H1 (cell line): Measurements from ENCODE around the gene CA9. TPM values are rescaled to one million over a fixed set of nuclear protein-coding genes. Genes with fewer than 3 reads are reported as not detected.

Experiments
- ASH2L ChIP-seq: fragments of 200-600, 300-600 bp; sonication (generic); IDR thresholded peaks from one replicate; pipeline ENCODE4 v1.7.1; 2017; ENCODE audit warnings: low read length
- BACH1 ChIP-seq: IDR thresholded peaks from 2 replicates; pipeline ENCODE4 v1.6.1; 2012; ENCODE audit warnings: low read length, improper control_type of control experiment
- CHD2 ChIP-seq: IDR thresholded peaks from 2 replicates; pipeline ENCODE4 v1.6.1; 2012; ENCODE audit warnings: low read length, improper control_type of control experiment
- KDM1A ChIP-seq: fragments of 200-600, 300-600 bp; sonication (generic); IDR thresholded peaks from 2 replicates; pipeline ENCODE4 v1.7.1; 2016; ENCODE audit warnings: mild to moderate bottlenecking, low read length, borderline replicate concordance
- PHF8 ChIP-seq: fragments of 200-600 bp; sonication (generic); conservative IDR thresholded peaks from 2 replicates; pipeline ENCODE4 v1.7.1; 2012; ENCODE audit warnings: low read depth, mild to moderate bottlenecking, inconsistent platforms, low read length, moderate library complexity
- POLR2A ChIP-seq, 2 experiments: IDR thresholded peaks; 1 replicate in 1 of 2; 2 replicates in 1 of 2; pipeline ENCODE4 v1.6.1; 2011; ENCODE audit warnings: low read depth in 2 of 2, low read length in 2 of 2, mild to moderate bottlenecking in 2 of 2; ENCODE audit errors: control extremely low read depth in 1 of 2
- POLR2AphosphoS5 ChIP-seq: IDR thresholded peaks from 2 replicates; pipeline ENCODE4 v1.6.1; 2011; ENCODE audit warnings: low read depth, low read length
- RAD21 ChIP-seq, 2 experiments: IDR thresholded peaks in 1 of 2; conservative IDR thresholded peaks in 1 of 2; 2 replicates each; pipeline ENCODE4 v1.6.1; 2011; ENCODE audit warnings: low read depth in 2 of 2, low read length in 2 of 2, improper control_type of control experiment in 1 of 2, inconsistent platforms in 1 of 2, mild to moderate bottlenecking in 1 of 2, moderate library complexity in 1 of 2
- SAP30 ChIP-seq: fragments of 300-600 bp; sonication (generic); IDR thresholded peaks from 2 replicates; pipeline ENCODE4 v1.7.1; 2012; ENCODE audit warnings: low read length, moderate library complexity, mild to moderate bottlenecking, inconsistent platforms; ENCODE audit not compliant: insufficient read depth, insufficient replicate concordance
- SIX5 ChIP-seq: IDR thresholded peaks from 2 replicates; pipeline ENCODE4 v1.6.1; 2011; ENCODE audit warnings: mild to moderate bottlenecking, low read depth, low read length
- TAF1 ChIP-seq: IDR thresholded peaks from 2 replicates; pipeline ENCODE4 v1.6.1; 2011; ENCODE audit warnings: mild to moderate bottlenecking, low read depth, low read length
- TAF7 ChIP-seq: optimal IDR thresholded peaks from 2 replicates; pipeline ENCODE3; 2011; ENCODE audit warnings: low read depth, mild to moderate bottlenecking, inconsistent platforms, low read length, moderate library complexity, borderline replicate concordance
- YY1 ChIP-seq: IDR thresholded peaks from 2 replicates; pipeline ENCODE4 v1.6.1; 2011; ENCODE audit warnings: low read depth, mild to moderate bottlenecking, low read length
- polyA plus RNA-seq, 7 experiments: library from polyadenylated mRNA; depleted of rRNA in 3 of 7; stranded (reverse) in 5 of 7; unstranded in 2 of 7; fragments of >200 nt in 5 of 7; fragments of 200-250 nt in 2 of 7; gene quantifications; 1 replicate in 5 of 7; 2 replicates in 1 of 7; 4 replicates in 1 of 7; pipeline versions ENCODE4 v1.2.1 to v1.2.3, GENCODE V29; 2011 to 2013; ENCODE audit warnings: missing spikeins in 2 of 7, mixed read lengths in 2 of 7
- total RNA-seq: library from RNA; stranded (reverse); fragmentation: NEBNext Ultra II Directional; extraction: Animal tissue kit (Norgen Biotek cat#: 25700); gene quantifications from 2 replicates; pipeline ENCODE4 v1.2.1, GENCODE V29; 2021

The CA9 gene
- total and polyA plus RNA-seq, 2 of the 8 experiments (the other 6 are each of a cell fraction or from before 2014, with no cell fraction given): 1.3 to 1.8 TPM

DNA sequence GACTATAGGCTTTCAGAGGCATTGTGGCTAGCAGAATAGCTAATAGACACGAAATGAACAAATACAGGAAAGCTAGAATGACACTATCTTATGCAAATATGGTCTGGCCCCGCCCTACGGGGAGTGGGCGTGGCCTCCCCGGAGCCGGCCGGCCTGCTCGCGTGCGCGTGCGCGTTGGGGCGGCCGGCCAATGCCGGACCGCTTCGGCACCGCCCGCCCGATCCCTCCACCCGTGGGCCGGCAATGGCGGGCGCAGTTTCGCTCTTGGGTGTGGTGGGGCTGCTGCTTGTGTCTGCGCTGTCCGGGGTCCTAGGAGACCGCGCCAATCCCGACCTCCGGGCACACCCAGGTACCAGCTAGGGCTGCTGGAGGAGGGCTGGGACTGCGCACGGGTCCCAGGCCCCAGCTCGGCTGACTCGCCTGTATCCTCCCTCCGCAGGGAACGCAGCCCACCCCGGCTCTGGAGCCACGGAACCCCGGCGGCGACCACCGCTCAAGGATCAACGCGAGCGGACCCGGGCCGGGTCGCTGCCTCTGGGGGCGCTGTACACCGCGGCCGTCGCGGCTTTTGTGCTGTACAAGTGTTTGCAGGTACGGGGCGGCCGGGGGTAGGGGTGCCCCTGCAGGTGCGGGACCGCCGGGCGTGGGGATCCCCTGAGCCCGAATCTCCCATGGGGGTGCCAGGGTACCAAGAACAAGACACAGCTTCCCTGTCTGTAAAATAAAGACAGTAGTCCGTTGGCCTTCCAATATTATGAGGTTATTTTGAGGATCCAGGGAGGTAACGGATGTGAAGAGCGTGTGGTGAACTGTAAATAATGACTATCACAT is 15.4 kb upstream of the CA9 start, which contains the start of gene CCDC107 (continued):
- TF ChIP-seq PHF8: peak; percentile 95
- TF ChIP-seq TAF1: peak; percentile 65; the same call in 1 of the 2 replicates
- peak; percentile 71 for TF ChIP-seq BACH1
- TF ChIP-seq POLR2A (IDR thresholded peaks at IDR 0.05; ENCODE audit: control extremely low read depth in 1 of 2, low read depth in 2 of 2, low read length in 2 of 2): peak; percentile 76 to 77
- peak; percentile 43 for TF ChIP-seq TAF7
- peak; percentile 29; the same call in 1 of the 2 replicates for TF ChIP-seq POLR2AphosphoS5
- TF ChIP-seq RAD21 (IDR thresholded peaks at IDR 0.05 in 1 of 2, conservative IDR thresholded peaks at IDR 0.05 in 1 of 2; ENCODE audit: low read depth in 2 of 2, low read length in 2 of 2): peak; percentile 55 to 69; a peak in 3 of 4 replicates
- TF ChIP-seq SAP30: no peak
- no peak for TF ChIP-seq CHD2
- TF ChIP-seq KDM1A: peak; percentile 37; the same call in 1 of the 2 replicates
- TF ChIP-seq ASH2L: peak; percentile 77
- peak; percentile 84 for TF ChIP-seq YY1
- TF ChIP-seq SIX5: no peak
